ENCODE results near the gene CASK. TPM values are rescaled to one million over a fixed set of nuclear protein-coding genes. Genes with fewer than 3 reads are reported as not detected.

CASK gene
- total and polyA plus RNA-seq, 2 donors (not counting 1 experiment from before 2014, with no cell fraction given), result 27.4 to 78.3 TPM

DNA sequence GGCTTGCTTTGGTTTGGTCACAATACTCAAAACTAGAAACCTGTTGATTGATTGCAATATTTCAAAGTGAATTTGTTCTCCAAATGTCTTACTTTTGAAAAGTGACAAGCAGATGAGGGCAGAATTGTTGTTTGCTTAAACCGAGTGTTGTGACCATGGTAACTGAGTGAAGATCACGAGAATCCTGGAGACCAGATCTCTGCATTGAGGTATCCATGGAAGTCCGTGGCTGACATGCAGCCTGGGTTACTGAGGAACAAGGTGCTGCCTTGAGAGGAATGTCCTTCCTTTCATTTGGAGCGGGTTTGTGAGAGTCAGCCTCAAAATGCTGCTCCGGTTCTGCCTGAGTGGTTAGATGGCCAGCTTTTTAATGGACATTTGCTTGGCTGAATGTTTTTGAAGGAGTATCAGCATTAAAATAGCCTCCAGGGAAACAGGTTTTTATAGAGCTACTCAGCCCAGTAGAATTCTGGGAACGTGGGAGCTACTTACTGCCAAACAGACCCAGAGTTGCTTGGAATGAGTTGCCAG is 444.9 kb downstream of the CASK start:
- no peak for TF ChIP-seq EZH2 (IDR thresholded peaks at IDR 0.05; ENCODE audit: low read length, missing control alignments)
- TF ChIP-seq, protein P1, sequence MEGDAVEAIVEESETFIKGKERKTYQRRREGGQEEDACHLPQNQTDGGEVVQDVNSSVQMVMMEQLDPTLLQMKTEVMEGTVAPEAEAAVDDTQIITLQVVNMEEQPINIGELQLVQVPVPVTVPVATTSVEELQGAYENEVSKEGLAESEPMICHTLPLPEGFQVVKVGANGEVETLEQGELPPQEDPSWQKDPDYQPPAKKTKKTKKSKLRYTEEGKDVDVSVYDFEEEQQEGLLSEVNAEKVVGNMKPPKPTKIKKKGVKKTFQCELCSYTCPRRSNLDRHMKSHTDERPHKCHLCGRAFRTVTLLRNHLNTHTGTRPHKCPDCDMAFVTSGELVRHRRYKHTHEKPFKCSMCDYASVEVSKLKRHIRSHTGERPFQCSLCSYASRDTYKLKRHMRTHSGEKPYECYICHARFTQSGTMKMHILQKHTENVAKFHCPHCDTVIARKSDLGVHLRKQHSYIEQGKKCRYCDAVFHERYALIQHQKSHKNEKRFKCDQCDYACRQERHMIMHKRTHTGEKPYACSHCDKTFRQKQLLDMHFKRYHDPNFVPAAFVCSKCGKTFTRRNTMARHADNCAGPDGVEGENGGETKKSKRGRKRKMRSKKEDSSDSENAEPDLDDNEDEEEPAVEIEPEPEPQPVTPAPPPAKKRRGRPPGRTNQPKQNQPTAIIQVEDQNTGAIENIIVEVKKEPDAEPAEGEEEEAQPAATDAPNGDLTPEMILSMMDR (conservative IDR thresholded peaks at IDR 0.05 in 1 of 2, IDR thresholded peaks at IDR 0.05 in 1 of 2; ENCODE audit: low read depth in 1 of 2, low read length in 2 of 2), result no peak
- no peak overlapping the region for H3K4me3 ChIP-seq (replicated peaks in 1 of 4; ENCODE audit: control extremely low read depth in 1 of 4, insufficient read depth in 1 of 4, low read depth in 3 of 4, low read length in 4 of 4)
- H3K9me3 ChIP-seq (ENCODE audit: control insufficient read depth, insufficient read depth, low read depth, low read length), result no peaks in the 10 kb centered on the region
- no peak overlapping the region for H3K4me2 ChIP-seq (ENCODE audit: extremely low read depth, insufficient read depth, low read length)
- no peaks in the 10 kb centered on the region for H3K36me3 ChIP-seq (ENCODE audit: control insufficient read depth, insufficient read depth, low read length)
- H3K27ac ChIP-seq (ENCODE audit: insufficient read depth, low read length), result no peak overlapping the region
- no peak overlapping the region for H2AFZ ChIP-seq (ENCODE audit: low read length)
- no peaks in the 10 kb centered on the region for H3K27me3 ChIP-seq (ENCODE audit: control insufficient read depth, insufficient read depth, low read length)
- H3K4me1 ChIP-seq (ENCODE audit: control insufficient read depth, extremely low read depth, insufficient read depth, low read length), result no peaks in the 10 kb centered on the region
- H4K20me1 ChIP-seq (ENCODE audit: control insufficient read depth, extremely low read depth, insufficient read depth, low read length), result no peaks in the 10 kb centered on the region
- H3K79me2 ChIP-seq (ENCODE audit: control insufficient read depth, insufficient read depth, low read length), result no peaks in the 10 kb centered on the region
- no peak overlapping the region for H3K9ac ChIP-seq (ENCODE audit: insufficient read depth, low read length)
- DNase-seq (ENCODE audit: low read depth in 2 of 2), result peak in 1 of 2 donors; percentile 15

DNA sequence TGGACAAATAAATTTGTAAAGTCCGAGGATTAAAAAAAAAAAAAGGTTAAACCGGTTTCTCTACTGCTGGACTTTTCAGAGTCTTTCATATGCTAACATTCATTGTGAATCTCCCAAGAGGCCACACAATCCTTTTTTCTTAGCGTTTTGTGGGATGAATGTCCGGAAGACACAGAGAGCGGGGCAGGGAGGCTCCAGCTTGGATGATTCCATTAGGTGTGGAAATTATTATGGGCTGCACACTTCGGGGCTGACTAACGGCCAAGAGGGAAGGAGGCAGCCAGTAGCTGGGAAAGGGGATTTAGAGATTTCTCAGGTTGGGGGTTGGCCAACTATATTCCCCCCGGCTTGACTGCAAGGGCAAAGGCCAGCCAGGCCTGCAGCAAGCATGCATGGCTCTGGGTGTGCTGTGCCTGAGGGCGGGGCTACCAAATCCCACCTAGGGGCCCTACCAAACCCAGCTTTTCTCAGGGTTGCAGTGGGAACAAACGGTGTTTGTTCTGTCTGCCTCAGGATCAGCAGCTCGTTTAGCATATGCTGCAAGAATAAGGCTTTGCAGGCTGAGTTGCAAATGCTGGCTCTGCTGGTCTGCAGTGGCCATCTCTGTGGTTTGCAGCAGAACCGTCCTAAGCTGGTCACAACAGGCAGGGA is 447.6 kb downstream of the CASK start:
- no peaks in the 10 kb centered on the region for H4K20me1 ChIP-seq (ENCODE audit: control insufficient read depth, extremely low read depth, insufficient read depth, low read length)
- no peaks in the 10 kb centered on the region for H3K79me2 ChIP-seq (ENCODE audit: control insufficient read depth, insufficient read depth, low read length)
- H3K27me3 ChIP-seq (ENCODE audit: control insufficient read depth, insufficient read depth, low read length), result no peaks in the 10 kb centered on the region
- no peak for TF ChIP-seq EZH2 (IDR thresholded peaks at IDR 0.05; ENCODE audit: low read length, missing control alignments)
- TF ChIP-seq, protein P1 (conservative IDR thresholded peaks at IDR 0.05 in 1 of 2, IDR thresholded peaks at IDR 0.05 in 1 of 2; ENCODE audit: low read depth in 1 of 2, low read length in 2 of 2), result no peak
- H3K36me3 ChIP-seq (ENCODE audit: control insufficient read depth, insufficient read depth, low read length), result no peaks in the 10 kb centered on the region
- no peak for DNase-seq (ENCODE audit: low read depth in 2 of 2)
- H3K9ac ChIP-seq (ENCODE audit: insufficient read depth, low read length), result no peak overlapping the region
- no peaks in the 10 kb centered on the region for H3K9me3 ChIP-seq (ENCODE audit: control insufficient read depth, insufficient read depth, low read depth, low read length)
- H3K27ac ChIP-seq (ENCODE audit: insufficient read depth, low read length), result no peak overlapping the region
- no peaks in the 10 kb centered on the region for H3K4me1 ChIP-seq (ENCODE audit: control insufficient read depth, extremely low read depth, insufficient read depth, low read length)
- H3K4me3 ChIP-seq (replicated peaks in 1 of 4; ENCODE audit: control extremely low read depth in 1 of 4, insufficient read depth in 1 of 4, low read depth in 3 of 4, low read length in 4 of 4), result no peak overlapping the region
- no peak overlapping the region for H3K4me2 ChIP-seq (ENCODE audit: extremely low read depth, insufficient read depth, low read length)
- H2AFZ ChIP-seq (ENCODE audit: low read length), result no peak overlapping the region

DNA sequence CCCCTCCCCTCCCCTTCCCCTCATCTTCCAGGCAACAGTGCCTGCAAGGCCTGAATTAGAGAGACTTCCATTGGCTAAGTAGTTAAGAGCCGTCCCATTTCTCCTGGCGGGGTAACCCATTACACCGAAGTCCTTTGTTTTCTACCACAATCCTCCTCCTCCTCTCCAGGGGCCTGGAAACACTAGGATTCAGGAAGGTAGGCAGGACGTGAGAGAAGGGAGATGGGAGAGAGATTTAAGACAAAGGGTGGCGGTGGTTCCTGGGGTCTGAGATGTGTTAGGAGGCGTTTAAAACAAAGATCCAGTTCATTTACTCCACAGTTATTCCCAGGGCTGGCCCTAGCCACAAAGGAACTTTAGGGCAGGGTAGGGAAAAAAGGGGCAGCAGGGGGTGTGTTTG is 448.2 kb downstream of the CASK start:
- H3K9ac ChIP-seq (ENCODE audit: insufficient read depth, low read length), result no peak overlapping the region
- no peak overlapping the region for H3K4me3 ChIP-seq (replicated peaks in 1 of 4; ENCODE audit: control extremely low read depth in 1 of 4, insufficient read depth in 1 of 4, low read depth in 3 of 4, low read length in 4 of 4)
- no peak overlapping the region for H2AFZ ChIP-seq (ENCODE audit: low read length)
- TF ChIP-seq, protein P1 (conservative IDR thresholded peaks at IDR 0.05 in 1 of 2, IDR thresholded peaks at IDR 0.05 in 1 of 2; ENCODE audit: low read depth in 1 of 2, low read length in 2 of 2), result no peak
- TF ChIP-seq EZH2 (IDR thresholded peaks at IDR 0.05; ENCODE audit: low read length, missing control alignments), result no peak
- H3K27me3 ChIP-seq (ENCODE audit: control insufficient read depth, insufficient read depth, low read length), result no peaks in the 10 kb centered on the region
- H3K9me3 ChIP-seq (ENCODE audit: control insufficient read depth, insufficient read depth, low read depth, low read length), result no peaks in the 10 kb centered on the region
- no peak overlapping the region for H3K27ac ChIP-seq (ENCODE audit: insufficient read depth, low read length)
- no peaks in the 10 kb centered on the region for H3K79me2 ChIP-seq (ENCODE audit: control insufficient read depth, insufficient read depth, low read length)
- no peaks in the 10 kb centered on the region for H3K36me3 ChIP-seq (ENCODE audit: control insufficient read depth, insufficient read depth, low read length)
- no peak for DNase-seq (ENCODE audit: low read depth in 2 of 2)
- H3K4me2 ChIP-seq (ENCODE audit: extremely low read depth, insufficient read depth, low read length), result no peak overlapping the region
- no peaks in the 10 kb centered on the region for H4K20me1 ChIP-seq (ENCODE audit: control insufficient read depth, extremely low read depth, insufficient read depth, low read length)
- H3K4me1 ChIP-seq (ENCODE audit: control insufficient read depth, extremely low read depth, insufficient read depth, low read length), result no peaks in the 10 kb centered on the region

All from fibroblast of lung (primary cell).